ENCODE results near the gene EFNA2. TPM values are rescaled to one million over a fixed set of nuclear protein-coding genes. Genes with fewer than 3 reads are reported as not detected.

Gene EFNA2
- total and polyA plus RNA-seq, 4 donors, result 2.1 to 18.7 (median 10.8) TPM

- Histone ChIP-seq H3K4me1 (ENCODE audit: control insufficient read depth, insufficient read depth, low read length) (peaks cover 57% of the 10 kb centered on the region), H3K36me3 (ENCODE audit: control insufficient read depth, insufficient read depth, low read length) (peaks cover 47% of the 10 kb centered on the region), H3K27me3 (ENCODE audit: control insufficient read depth, insufficient read depth, low read length) (no peaks in the 10 kb centered on the region), H3K9me3 (ENCODE audit: control insufficient read depth, insufficient read depth, low read length) (no peaks in the 10 kb centered on the region), H3K27ac (ENCODE audit: low read depth, low read length) (no peak overlapping the region), H3K4me3 (ENCODE audit: low read depth, low read length) (no peak overlapping the region)
- no peak for DNase-seq (ENCODE audit: low read depth in 4 of 6, low spot score in 6 of 6)
- 86% methylated on average over 16 of the region's 20 CpGs for WGBS (ENCODE audit: insufficient coverage)
Observed at GRCh38 chr19:1284293-1284978, 1.2 kb upstream of the EFNA2 start.

GRCh38 chr19:1284979-1285736 is 515 bp upstream of the EFNA2 start:
- peak in 1 of 6 donors; percentile 23 for DNase-seq (ENCODE audit: low read depth in 4 of 6, low spot score in 6 of 6)
- Histone ChIP-seq H3K4me1 (ENCODE audit: control insufficient read depth, insufficient read depth, low read length) (peaks cover 53% of the 10 kb centered on the region), H3K27ac (ENCODE audit: low read depth, low read length) (no peak overlapping the region), H3K36me3 (ENCODE audit: control insufficient read depth, insufficient read depth, low read length) (peaks cover 46% of the 10 kb centered on the region), H3K4me3 (ENCODE audit: low read depth, low read length) (peak overlapping the region; percentile 9), H3K9me3 (ENCODE audit: control insufficient read depth, insufficient read depth, low read length) (no peaks in the 10 kb centered on the region), H3K27me3 (ENCODE audit: control insufficient read depth, insufficient read depth, low read length) (no peaks in the 10 kb centered on the region)
- 10% methylated on average over 43 of the region's 51 CpGs for WGBS (ENCODE audit: insufficient coverage)

GRCh38 chr19:1286487-1287353 is 1.0 kb downstream of the EFNA2 start:
- Histone ChIP-seq H3K36me3 (ENCODE audit: control insufficient read depth, insufficient read depth, low read length) (peaks cover 49% of the 10 kb centered on the region), H3K9me3 (ENCODE audit: control insufficient read depth, insufficient read depth, low read length) (no peaks in the 10 kb centered on the region), H3K27ac (ENCODE audit: low read depth, low read length) (no peak overlapping the region), H3K27me3 (ENCODE audit: control insufficient read depth, insufficient read depth, low read length) (no peaks in the 10 kb centered on the region), H3K4me3 (ENCODE audit: low read depth, low read length) (peak overlapping the region; percentile 64), H3K4me1 (ENCODE audit: control insufficient read depth, insufficient read depth, low read length) (peaks cover 61% of the 10 kb centered on the region)
- DNase-seq (ENCODE audit: low read depth in 4 of 6, low spot score in 6 of 6), result no peak
- WGBS (ENCODE audit: insufficient coverage), result 13% methylated on average over 36 of the region's 38 CpGs

GRCh38 chr19:1287354-1288225 is 1.9 kb downstream of the EFNA2 start:
- WGBS (ENCODE audit: insufficient coverage), result 13% methylated on average over 49 of the region's 55 CpGs
- H3K27me3 ChIP-seq (ENCODE audit: control insufficient read depth, insufficient read depth, low read length), result no peaks in the 10 kb centered on the region
- H3K9me3 ChIP-seq (ENCODE audit: control insufficient read depth, insufficient read depth, low read length), result no peaks in the 10 kb centered on the region
- DNase-seq (ENCODE audit: low read depth in 4 of 6, low spot score in 6 of 6), result no peak
- H3K4me1 ChIP-seq (ENCODE audit: control insufficient read depth, insufficient read depth, low read length), result peaks cover 68% of the 10 kb centered on the region
- H3K4me3 ChIP-seq (ENCODE audit: low read depth, low read length), result peak overlapping the region; percentile 64
- peaks cover 57% of the 10 kb centered on the region for H3K36me3 ChIP-seq (ENCODE audit: control insufficient read depth, insufficient read depth, low read length)
- H3K27ac ChIP-seq (ENCODE audit: low read depth, low read length), result no peak overlapping the region

GRCh38 chr19:1288226-1288612 is 2.5 kb downstream of the EFNA2 start:
- Histone ChIP-seq H3K27me3 (ENCODE audit: control insufficient read depth, insufficient read depth, low read length) (no peaks in the 10 kb centered on the region), H3K36me3 (ENCODE audit: control insufficient read depth, insufficient read depth, low read length) (peaks cover 64% of the 10 kb centered on the region), H3K27ac (ENCODE audit: low read depth, low read length) (no peak overlapping the region), H3K9me3 (ENCODE audit: control insufficient read depth, insufficient read depth, low read length) (no peaks in the 10 kb centered on the region), H3K4me1 (ENCODE audit: control insufficient read depth, insufficient read depth, low read length) (peaks cover 71% of the 10 kb centered on the region), H3K4me3 (ENCODE audit: low read depth, low read length) (no peak overlapping the region)
- no peak for DNase-seq (ENCODE audit: low read depth in 4 of 6, low spot score in 6 of 6)
- 69% methylated on average over 18 of the region's 18 CpGs for WGBS (ENCODE audit: insufficient coverage)

GRCh38 chr19:1288833-1289685 is 3.4 kb downstream of the EFNA2 start:
- Histone ChIP-seq H3K27ac (ENCODE audit: low read depth, low read length) (no peak overlapping the region), H3K4me3 (ENCODE audit: low read depth, low read length) (no peak overlapping the region), H3K27me3 (ENCODE audit: control insufficient read depth, insufficient read depth, low read length) (no peaks in the 10 kb centered on the region), H3K36me3 (ENCODE audit: control insufficient read depth, insufficient read depth, low read length) (peaks cover 72% of the 10 kb centered on the region), H3K4me1 (ENCODE audit: control insufficient read depth, insufficient read depth, low read length) (peaks cover 67% of the 10 kb centered on the region), H3K9me3 (ENCODE audit: control insufficient read depth, insufficient read depth, low read length) (no peaks in the 10 kb centered on the region)
- WGBS (ENCODE audit: insufficient coverage), result 84% methylated on average over 40 of the region's 41 CpGs
- DNase-seq (ENCODE audit: low read depth in 4 of 6, low spot score in 6 of 6), result no peak

GRCh38 chr19:1289686-1290025 is 4.0 kb downstream of the EFNA2 start:
- no peaks in the 10 kb centered on the region for H3K27me3 ChIP-seq (ENCODE audit: control insufficient read depth, insufficient read depth, low read length)
- 82% methylated on average over 19 of the region's 19 CpGs for WGBS (ENCODE audit: insufficient coverage)
- peaks cover 78% of the 10 kb centered on the region for H3K36me3 ChIP-seq (ENCODE audit: control insufficient read depth, insufficient read depth, low read length)
- peaks cover 71% of the 10 kb centered on the region for H3K4me1 ChIP-seq (ENCODE audit: control insufficient read depth, insufficient read depth, low read length)
- no peaks in the 10 kb centered on the region for H3K9me3 ChIP-seq (ENCODE audit: control insufficient read depth, insufficient read depth, low read length)
- H3K27ac ChIP-seq (ENCODE audit: low read depth, low read length), result no peak overlapping the region
- DNase-seq (ENCODE audit: low read depth in 4 of 6, low spot score in 6 of 6), result no peak
- H3K4me3 ChIP-seq (ENCODE audit: low read depth, low read length), result no peak overlapping the region

- Histone ChIP-seq H3K9me3 (ENCODE audit: control insufficient read depth, insufficient read depth, low read length) (no peaks in the 10 kb centered on the region), H3K27me3 (ENCODE audit: control insufficient read depth, insufficient read depth, low read length) (no peaks in the 10 kb centered on the region)
- WGBS (ENCODE audit: insufficient coverage), result 82% methylated on average over 21 of the region's 24 CpGs
Observed at GRCh38 chr19:1290196-1290702, 4.6 kb downstream of the EFNA2 start.

More at GRCh38 chr19:1290196-1290702, 4.6 kb downstream of the EFNA2 start:
- Histone ChIP-seq H3K4me3 (ENCODE audit: low read depth, low read length) (no peak overlapping the region), H3K4me1 (ENCODE audit: control insufficient read depth, insufficient read depth, low read length) (peaks cover 72% of the 10 kb centered on the region), H3K27ac (ENCODE audit: low read depth, low read length) (no peak overlapping the region), H3K36me3 (ENCODE audit: control insufficient read depth, insufficient read depth, low read length) (peaks cover 84% of the 10 kb centered on the region)
- DNase-seq (ENCODE audit: low read depth in 4 of 6, low spot score in 6 of 6), result no peak

Data from spinal cord (tissue), 10 donors.